OCI-LY7 (cell line): ENCODE measurements around the gene MIDN. TPM values are rescaled to one million over a fixed set of nuclear protein-coding genes. Genes with fewer than 3 reads are reported as not detected.
"Not testable (repeated sequence)": the region's sequence is repeated elsewhere in the genome, so short reads cannot be mapped to it uniquely, and the experiment has no call there.

Source experiments
- BruUV-seq: library from RNA; stranded (reverse); fragments of 400-500 nt; replicated peaks from 2 replicates; lab custom pipeline; 2021; lab: Mats Ljungman, UMichigan
- CTCF ChIA-PET: fragments of 300-600 bp; sonication (Branson Sonifier 250); formaldehyde crosslinking; loops from one replicate; lab custom pipeline; 2022; ENCODE audit warnings: antibody characterized with exemption; ENCODE audit not compliant: unreplicated experiment; lab: Charles Lee
- POLR2A ChIA-PET: fragments of 300-600 bp; sonication (Branson Sonifier 250); formaldehyde crosslinking; loops from one replicate; lab custom pipeline; 2022; ENCODE audit warnings: antibody characterized with exemption; lab: Charles Lee
- DNase-seq: peaks from one replicate; pipeline ENCODE4 v3.0.0-alpha.2; 2015; ENCODE audit warnings: low spot score
- H2AFZ ChIP-seq: fragments of 200-600 bp; sonication (generic), shearing (Covaris generic); 2 replicates; pipeline ENCODE4 v1.6.1; 2014; ENCODE audit warnings: mild to moderate bottlenecking, antibody characterized with exemption, low read length, moderate library complexity
- H3K27ac ChIP-seq: fragments of 200-600 bp; sonication (generic); 2 replicates; pipeline ENCODE4 v1.5.1; 2014; ENCODE audit warnings: mixed run types, low read depth, mild to moderate bottlenecking, moderate library complexity, low read length, inconsistent platforms; ENCODE audit not compliant: poor library complexity, severe bottlenecking
- H3K36me3 ChIP-seq: fragments of 200-600 bp; sonication (generic); 2 replicates; pipeline ENCODE4 v1.6.1; 2014; ENCODE audit warnings: mild to moderate bottlenecking, antibody characterized with exemption, low read length, moderate library complexity, mixed read lengths; ENCODE audit not compliant: insufficient read depth
- H3K4me1 ChIP-seq: fragments of 200-600 bp; sonication (generic); 2 replicates; pipeline ENCODE4 v1.5.1; 2014; ENCODE audit warnings: mild to moderate bottlenecking, low read length; ENCODE audit not compliant: insufficient read depth, poor library complexity, severe bottlenecking
- H3K4me2 ChIP-seq: fragments of 200-600 bp; sonication (generic); 2 replicates; pipeline ENCODE4 v1.6.1; 2014; ENCODE audit warnings: mild to moderate bottlenecking, low read length
- H3K4me3 ChIP-seq: fragments of 200-600 bp; sonication (generic); 2 replicates; pipeline ENCODE4 v1.5.1; 2014; ENCODE audit warnings: mild to moderate bottlenecking, low read depth, low read length; ENCODE audit not compliant: poor library complexity, severe bottlenecking
- H3K79me2 ChIP-seq: fragments of 200-600 bp; sonication (generic); 2 replicates; pipeline ENCODE4 v1.6.1; 2016; ENCODE audit warnings: low read depth, mild to moderate bottlenecking, low read length, moderate library complexity, mixed read lengths; ENCODE audit not compliant: insufficient read depth
- H3K9me2 ChIP-seq: fragments of 200-600 bp; sonication (generic); 2 replicates; pipeline ENCODE4 v1.6.1; 2016; ENCODE audit warnings: mild to moderate bottlenecking, low read length, mixed read lengths; ENCODE audit not compliant: insufficient read depth
- H3K9me3 ChIP-seq: fragments of 200-600 bp; sonication (generic); 2 replicates; pipeline ENCODE4 v1.6.1; 2014; ENCODE audit warnings: mild to moderate bottlenecking, mixed run types, low read length, mixed read lengths
- H4K20me1 ChIP-seq: fragments of 200-600 bp; sonication (generic); 2 replicates; pipeline ENCODE4 v1.6.1; 2014; ENCODE audit warnings: mild to moderate bottlenecking, antibody characterized with exemption, low read length, moderate library complexity, mixed read lengths; ENCODE audit not compliant: insufficient read depth
- CTCF ChIP-seq: fragments of 200-600 bp; sonication (generic); conservative IDR thresholded peaks from 2 replicates; pipeline ENCODE4 v1.5.1; 2014; ENCODE audit warnings: mild to moderate bottlenecking, antibody characterized with exemption, low read length, moderate library complexity, mixed read lengths
- EZH2phosphoT487 ChIP-seq: fragments of 200-600 bp; sonication (generic); IDR thresholded peaks from 2 replicates; pipeline ENCODE4 v1.6.1; 2018; ENCODE audit warnings: low read depth, borderline replicate concordance, mild to moderate bottlenecking, mixed run types, antibody characterized with exemption, low read length, moderate library complexity, mixed read lengths
- intact Hi-C: fragments of 100-400 bp; cut with micrococcal nuclease; formaldehyde crosslinking; loops from one replicate; pipeline ENCODE4 v1.10.0; 2022; ENCODE audit not compliant: unreplicated experiment
- total RNA-seq, 2 experiments: library from RNA; depleted of rRNA in 1 of 2; stranded (reverse); fragments of >200 nt in 1 of 2; shearing (Covaris generic) in 1 of 2; gene quantifications; 2 replicates each; pipeline ENCODE4 v1.2.3, GENCODE V29; 2014 to 2022

MIDN gene
- total RNA-seq, 2 experiments from 2014 or later: 20.3 to 70.9 TPM

- peaks cover 29% of the 10 kb centered on the region for H3K36me3 ChIP-seq
- peak overlapping the region; percentile 63 for H3K27ac ChIP-seq
- H3K4me1 ChIP-seq: peaks cover 54% of the 10 kb centered on the region
- H3K4me3 ChIP-seq: peak overlapping the region; percentile 55
- H3K79me2 ChIP-seq: peaks cover 20% of the 10 kb centered on the region; the same call in 1 of the 2 replicates
- ChIA-PET POLR2A (interaction anchor here (0.9 to 2.9 kb wide), 4 partner anchors 22 to 187 kb away, joined by 3 to 23 read pairs (median 4); partner anchors contain the start of gene CIRBP), CTCF (interaction anchor here (0.6 to 2.7 kb wide), 4 partner anchors 21 to 178 kb away, joined by 3 to 24 read pairs (median 10); partner anchors contain the start of genes ARHGAP45 and CIRBP)
- intact Hi-C loops: loop anchor here (1.0 kb wide), 1 partner anchor 22 kb away; no protein-coding TSS in a partner anchor
- BruUV-seq: no TSS peak
- H3K9me3 ChIP-seq: no peaks in the 10 kb centered on the region
- TF ChIP-seq CTCF: no peak; the same call in 1 of the 2 replicates
- no peak for TF ChIP-seq EZH2phosphoT487
- no peaks in the 10 kb centered on the region for H4K20me1 ChIP-seq
- H3K9me2 ChIP-seq: no peaks in the 10 kb centered on the region
- H2AFZ ChIP-seq: no peak overlapping the region
- H3K4me2 ChIP-seq: peak overlapping the region; percentile 84
- DNase-seq: no peak
Measured at GRCh38 chr19:1244693-1245451, 3.5 kb upstream of the MIDN start.

GRCh38 chr19:1245494-1246264, 2.7 kb upstream of the MIDN start:
- intact Hi-C loops: no loop called here
- Histone ChIP-seq H2AFZ (no peak overlapping the region), H3K9me2 (no peaks in the 10 kb centered on the region), H3K4me2 (peak overlapping the region; percentile 84; the same call in 1 of the 2 replicates), H3K36me3 (peaks cover 32% of the 10 kb centered on the region), H3K9me3 (no peaks in the 10 kb centered on the region), H3K4me3 (no peak overlapping the region), H3K27ac (no peak overlapping the region), H4K20me1 (no peaks in the 10 kb centered on the region), H3K4me1 (peaks cover 48% of the 10 kb centered on the region), H3K79me2 (peaks cover 22% of the 10 kb centered on the region; the same call in 1 of the 2 replicates)
- BruUV-seq: no TSS peak
- ChIA-PET CTCF (interaction anchor here (2.7 kb wide), 1 partner anchor 21 kb away, joined by 24 read pairs; no protein-coding TSS in a partner anchor), POLR2A (interaction anchor here (2.9 kb wide), 1 partner anchor 23 kb away, joined by 23 read pairs; the partner anchor contains the start of gene CIRBP)
- DNase-seq: no peak
- no peak for TF ChIP-seq EZH2phosphoT487
- no peak for TF ChIP-seq CTCF

- DNase-seq, BruUV-seq, CTCF ChIA-PET, H2AFZ ChIP-seq, H3K4me2 ChIP-seq, H3K9me2 ChIP-seq, H4K20me1 ChIP-seq, H3K9me3 ChIP-seq, H3K4me3 ChIP-seq, H3K27ac ChIP-seq, intact Hi-C loops: not testable (repeated sequence)
- peaks cover 30% of the 10 kb centered on the region; the same call in 1 of the 2 replicates for H3K79me2 ChIP-seq
- peaks cover 41% of the 10 kb centered on the region for H3K4me1 ChIP-seq
- POLR2A ChIA-PET: interaction anchor here (0.7 to 2.9 kb wide), 2 partner anchors 23 to 500 kb away, joined by 3 to 23 read pairs; partner anchors contain the start of gene CIRBP
- peaks cover 40% of the 10 kb centered on the region for H3K36me3 ChIP-seq
Measured at GRCh38 chr19:1246265-1247087, 1.9 kb upstream of the MIDN start.
